NCI-H774 (cell line): Measurements from ENCODE around the gene UPF1.
A peak's percentile ranks its signal among the peaks of the same experiment; 100 is the strongest.
"Not testable (repeated sequence)": the region's sequence is repeated elsewhere in the genome, so short reads cannot be mapped to it uniquely, and the experiment has no call there.

Source experiments
- DNase-seq: peaks from one replicate; lab custom pipeline; 2025; lab: John Stamatoyannopoulos, UW

The UPF1 gene

DNA sequence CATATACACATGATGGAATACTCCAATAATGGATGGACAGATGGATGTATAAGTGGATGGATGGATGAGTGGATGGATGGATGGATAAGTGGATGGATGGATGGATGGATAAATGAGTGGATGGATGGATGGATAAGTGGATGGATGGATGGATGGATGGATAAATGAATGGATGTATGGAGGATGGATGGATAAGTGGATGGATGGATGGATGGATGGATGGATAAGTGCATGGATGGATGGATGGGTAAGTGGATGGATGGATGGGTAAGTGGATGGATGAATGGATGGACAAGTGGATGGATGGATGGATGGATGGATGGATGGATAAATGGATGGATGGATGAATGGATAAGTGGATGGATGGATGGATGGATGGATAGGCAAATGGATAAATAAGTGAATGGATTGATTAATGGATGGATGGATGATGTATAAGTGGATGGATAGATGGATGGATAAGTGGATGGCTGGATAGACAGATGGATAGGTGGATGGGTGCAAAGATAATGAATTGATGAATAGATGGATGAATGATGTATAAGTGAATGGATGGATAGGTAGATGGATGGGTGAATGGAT is 32.3 kb upstream of the UPF1 start:
- no peak for DNase-seq

DNA sequence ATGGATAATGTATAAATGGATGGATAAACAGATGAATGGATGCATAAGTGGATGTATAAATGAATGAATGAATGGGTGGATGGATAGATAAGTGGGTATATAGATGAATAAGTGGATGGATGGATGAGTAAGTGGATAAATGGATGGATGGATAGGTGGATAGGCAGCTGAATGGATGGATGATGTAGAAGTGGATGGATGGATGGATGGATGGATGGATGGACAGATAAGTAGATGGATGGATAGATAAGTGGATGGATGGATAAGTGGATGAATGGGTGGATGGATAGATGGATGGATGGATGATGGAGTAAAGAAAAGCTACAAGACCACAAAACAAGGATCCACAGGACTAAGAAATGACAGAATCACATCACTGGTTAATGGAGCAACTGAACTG is 31.7 kb upstream of the UPF1 start:
- DNase-seq = no peak

DNA sequence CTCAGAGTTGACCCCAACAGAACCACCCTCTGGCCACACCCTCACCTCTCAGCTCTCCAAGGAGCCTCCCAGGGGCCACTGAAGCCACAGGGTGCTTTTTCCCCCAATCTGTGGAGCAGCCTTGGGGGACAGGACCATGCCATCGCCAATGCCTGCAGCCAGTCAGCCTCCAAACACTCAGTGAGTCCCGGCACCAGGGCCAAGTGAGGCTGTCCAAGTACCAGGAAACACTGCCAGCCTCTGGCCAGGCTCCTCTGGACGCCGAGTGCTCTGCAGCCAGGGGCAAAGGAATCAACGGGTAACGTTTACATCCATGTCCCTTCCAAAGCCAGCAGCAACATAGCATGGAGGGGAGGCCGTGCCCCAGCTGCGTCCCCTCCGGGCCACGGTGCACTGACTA is 31.1 kb upstream of the UPF1 start:
- DNase-seq = no peak

DNA sequence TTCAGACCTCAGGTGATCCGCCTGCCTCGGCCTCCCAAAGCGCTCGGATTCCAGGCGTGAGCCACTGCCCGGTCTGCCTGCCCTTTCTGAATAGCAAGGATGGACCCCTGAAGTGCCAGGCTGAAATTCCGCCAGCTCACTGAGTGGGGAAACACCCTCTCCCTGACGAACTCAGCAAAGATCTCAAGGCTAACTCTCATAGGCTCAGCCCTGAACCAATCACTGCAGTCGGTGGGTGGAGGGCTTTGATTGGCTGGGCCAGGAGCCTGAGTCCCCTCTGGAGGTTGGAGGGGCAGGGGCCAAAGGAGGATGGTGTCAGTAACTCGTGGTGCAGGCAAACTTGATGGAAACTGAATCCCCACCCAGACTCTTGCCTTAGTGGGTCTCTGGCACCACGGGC is 29.4 kb upstream of the UPF1 start:
- no peak for DNase-seq

DNA sequence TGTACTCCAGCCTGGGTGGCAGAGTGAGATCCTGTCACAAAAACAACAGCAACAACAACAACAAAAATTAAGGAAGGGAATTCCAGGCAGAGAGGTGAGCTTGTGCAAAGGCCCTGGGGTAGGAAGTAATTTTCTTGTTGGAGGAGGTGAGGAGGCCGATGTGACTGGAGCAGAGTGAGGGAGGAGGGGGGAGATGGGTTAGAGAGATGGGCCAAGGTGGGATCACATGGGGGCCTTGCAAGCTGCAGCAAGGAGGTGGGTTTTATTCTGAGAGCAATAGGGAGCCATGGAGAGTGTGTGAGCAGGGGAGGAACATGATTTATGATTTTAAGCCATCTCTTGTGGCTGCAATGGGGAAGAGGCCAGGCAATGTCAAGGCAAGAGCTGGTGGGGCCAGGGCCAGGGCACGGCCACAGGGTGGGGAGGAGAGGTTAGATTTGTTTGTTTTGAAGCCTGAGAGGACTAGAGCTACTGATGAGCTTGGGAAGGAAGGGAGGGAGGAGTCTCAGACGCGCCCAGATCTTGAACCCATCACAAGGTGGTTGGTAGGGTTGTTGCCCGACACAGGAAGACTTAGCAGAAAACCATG is 28.1 kb upstream of the UPF1 start:
- DNase-seq = no peak

DNA sequence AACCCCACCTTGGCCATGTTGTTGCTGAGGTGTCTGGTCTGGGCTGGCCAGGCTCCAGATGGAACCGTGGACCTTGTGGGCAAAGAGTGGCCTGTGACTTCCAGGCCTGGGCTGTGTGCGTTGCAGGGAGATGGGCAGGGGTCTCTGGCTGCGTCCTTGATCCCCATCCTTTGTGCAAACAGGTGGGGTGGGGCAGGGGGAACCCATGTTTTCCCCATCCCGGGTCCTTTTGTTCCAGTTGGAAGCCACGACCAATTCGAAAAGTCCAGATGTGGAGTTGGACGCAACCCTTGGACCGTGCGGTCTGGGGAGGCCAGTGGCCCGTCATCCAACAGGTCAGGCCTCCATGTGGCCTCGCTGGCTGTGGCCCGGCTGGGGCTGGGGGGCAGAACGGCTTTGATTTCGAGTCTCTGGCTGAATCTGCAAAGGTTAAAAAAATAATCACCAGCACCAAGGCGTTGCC is 27.6 kb upstream of the UPF1 start:
- no peak for DNase-seq

DNA sequence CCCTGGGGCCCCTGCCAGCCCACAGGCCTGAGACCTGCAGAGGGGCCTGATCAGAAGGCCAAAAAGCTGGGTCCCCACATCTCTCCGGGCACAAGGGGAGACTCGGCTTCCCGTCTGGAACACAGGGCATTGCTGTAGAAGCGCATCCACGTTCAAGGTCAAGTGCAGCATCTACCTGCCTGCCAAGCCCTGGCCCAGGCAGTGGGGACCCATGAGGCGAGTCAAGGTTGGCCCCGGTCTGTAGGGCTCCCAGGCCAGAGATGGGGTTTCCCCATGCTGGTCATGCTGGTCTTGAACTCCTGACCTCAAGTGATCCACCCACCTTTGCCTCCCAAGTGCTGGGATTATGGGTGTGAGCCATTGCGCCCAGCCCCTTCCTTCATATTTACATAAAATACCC is 27.1 kb upstream of the UPF1 start:
- DNase-seq = no peak

DNA sequence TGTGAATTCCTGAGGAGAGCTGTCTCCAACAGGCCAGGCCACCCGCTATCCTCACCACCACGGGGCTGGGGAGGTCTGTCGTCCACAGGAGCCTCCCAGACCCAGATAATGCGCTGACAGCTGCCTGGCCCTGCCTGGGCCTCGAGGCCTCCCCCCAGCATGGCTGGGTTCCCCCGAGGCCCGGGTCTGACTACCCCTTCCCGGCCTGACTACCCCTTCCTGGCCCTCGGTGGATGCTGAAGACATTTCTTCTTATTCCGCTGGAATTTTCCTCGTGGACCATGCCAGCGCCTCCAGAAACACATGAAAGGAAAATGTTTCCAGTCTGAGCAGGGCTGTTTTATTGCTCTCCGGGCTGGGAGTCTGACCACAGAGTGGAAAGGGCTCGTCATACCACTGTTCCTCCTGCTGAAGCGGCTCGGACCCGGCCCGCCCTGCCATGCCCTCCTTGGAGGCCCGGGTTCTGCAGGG is 23.9 kb upstream of the UPF1 start:
- no peak for DNase-seq

DNA sequence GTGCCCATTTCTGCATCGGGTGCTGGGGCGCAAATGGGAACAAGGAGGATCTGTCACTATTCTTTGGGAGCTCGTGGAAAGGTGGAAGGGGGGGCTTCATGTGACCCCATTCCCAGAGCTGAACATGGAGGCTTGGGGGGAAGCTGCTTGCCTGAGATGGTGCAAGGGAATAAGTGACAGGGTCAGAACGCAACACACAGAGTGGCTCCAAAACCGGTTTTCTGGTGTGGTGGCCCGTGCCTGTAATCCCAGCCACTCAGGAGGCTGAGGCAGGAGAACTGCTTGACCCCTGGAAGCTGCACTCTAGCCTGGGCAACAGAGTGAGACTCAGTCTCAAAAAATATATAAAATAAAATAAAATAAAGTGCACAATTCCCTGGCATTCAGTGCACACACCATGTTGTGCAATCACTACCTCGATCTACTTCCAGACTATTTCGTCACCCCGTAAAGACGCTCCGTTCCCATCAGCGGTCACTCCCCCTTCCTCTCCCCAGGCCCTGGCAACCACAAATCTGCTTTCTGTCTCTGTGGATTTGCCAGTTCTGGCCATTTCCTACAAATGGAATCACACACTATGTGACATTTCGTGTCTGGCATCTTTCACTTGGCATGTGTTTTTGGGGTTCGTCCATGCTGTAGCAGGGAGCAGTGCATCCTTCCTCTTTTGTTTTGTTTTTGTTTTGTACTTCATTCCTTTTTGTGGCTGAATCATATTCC is 22.4 kb upstream of the UPF1 start:
- no peak for DNase-seq

DNA sequence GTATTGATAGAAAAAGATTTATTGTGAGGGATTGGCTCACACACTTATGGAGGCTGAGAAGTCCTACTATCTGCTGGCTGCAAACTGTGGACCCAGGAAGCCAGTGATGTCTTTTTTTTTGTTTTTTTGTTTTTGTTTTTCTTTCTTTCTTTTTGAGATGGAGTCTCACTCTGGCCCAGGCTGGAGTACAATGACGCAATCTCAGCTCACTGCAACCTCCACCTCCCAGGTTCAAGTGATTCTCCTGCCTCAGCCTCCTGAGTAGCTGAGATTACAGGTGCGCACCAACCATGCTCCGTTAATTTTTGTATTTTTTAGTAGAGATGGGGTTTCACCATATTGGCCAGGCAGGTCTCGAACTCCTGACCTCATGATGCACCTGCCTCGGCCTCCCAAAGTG is 20.1 kb upstream of the UPF1 start:
- DNase-seq = not testable (repeated sequence)

DNA sequence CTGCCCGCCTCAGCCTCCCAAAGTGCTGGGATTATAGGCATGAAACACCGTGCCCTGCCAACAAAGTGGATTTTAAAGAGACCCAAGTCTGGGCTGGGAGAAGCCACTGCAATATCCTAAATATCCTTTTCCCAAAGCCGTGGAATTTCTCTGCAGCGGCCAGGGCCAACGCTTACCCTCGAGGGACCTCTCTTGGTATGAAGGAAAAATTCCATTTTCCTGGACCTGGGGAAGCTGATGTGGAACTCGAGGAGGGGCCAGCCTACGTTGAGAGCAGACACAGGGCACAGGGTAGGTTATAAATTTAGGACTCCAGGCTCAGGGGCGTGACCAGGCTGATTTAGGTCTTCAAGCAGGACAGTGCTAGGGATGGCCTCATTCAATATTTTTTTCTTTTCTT is 17.7 kb upstream of the UPF1 start:
- DNase-seq = no peak

DNA sequence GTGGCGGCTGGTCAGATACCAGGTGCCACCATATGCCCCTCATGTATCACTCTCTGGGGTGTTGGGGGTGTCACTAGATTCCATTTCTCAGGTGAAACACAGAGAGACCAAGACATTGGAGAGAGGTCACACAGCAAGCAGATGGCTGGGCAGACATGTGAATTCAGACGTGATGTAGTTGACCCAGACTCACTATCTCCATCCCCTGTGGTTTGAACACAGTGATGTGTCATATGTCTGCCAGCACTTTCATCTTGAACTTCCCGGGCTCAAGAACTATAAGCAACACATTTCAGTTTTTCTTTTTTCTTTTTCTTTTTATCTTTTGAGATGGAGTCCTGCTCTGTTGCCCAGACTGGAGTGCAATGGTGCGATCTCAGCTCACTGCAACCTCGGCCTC is 16.1 kb upstream of the UPF1 start:
- DNase-seq = no peak

DNA sequence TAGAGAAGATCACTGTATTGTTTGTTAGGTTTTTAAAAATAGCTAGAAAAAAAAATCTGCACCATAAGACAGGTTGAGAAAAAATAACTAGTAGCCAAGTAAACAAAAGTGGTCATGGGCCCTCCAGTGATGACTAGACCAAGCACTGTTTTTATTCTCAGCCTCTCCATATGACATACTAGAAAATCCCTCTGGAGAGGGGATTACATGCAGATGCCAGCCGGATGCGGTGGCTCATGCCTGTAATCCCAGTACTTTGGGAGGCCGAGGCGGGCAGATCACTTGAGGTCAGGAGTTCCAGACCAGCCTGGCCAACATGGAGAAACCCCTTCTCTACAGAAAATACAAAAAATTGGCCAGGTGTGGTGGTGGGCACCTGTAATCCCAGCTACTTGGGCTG is 15.1 kb upstream of the UPF1 start:
- DNase-seq = not testable (repeated sequence)

DNA sequence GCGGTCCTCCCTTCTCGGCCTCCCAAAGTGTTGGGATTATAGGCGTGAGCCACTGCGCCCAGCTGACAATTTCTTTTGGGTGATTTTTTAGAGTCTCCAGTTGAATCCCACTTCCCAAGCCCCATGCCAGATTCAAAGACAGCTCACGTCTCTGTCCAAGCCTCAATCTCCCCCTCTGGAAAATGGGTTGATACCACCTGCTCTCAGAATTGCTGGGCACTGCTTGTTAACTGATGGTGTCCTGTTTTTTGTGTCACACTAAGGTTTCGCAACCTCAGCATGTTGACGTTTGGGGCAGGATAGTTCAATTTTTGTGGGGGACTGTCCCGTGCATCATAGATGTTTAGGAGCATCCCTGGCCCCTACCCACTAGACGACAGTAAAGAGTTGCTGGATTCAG is 14.2 kb upstream of the UPF1 start:
- DNase-seq = no peak

DNA sequence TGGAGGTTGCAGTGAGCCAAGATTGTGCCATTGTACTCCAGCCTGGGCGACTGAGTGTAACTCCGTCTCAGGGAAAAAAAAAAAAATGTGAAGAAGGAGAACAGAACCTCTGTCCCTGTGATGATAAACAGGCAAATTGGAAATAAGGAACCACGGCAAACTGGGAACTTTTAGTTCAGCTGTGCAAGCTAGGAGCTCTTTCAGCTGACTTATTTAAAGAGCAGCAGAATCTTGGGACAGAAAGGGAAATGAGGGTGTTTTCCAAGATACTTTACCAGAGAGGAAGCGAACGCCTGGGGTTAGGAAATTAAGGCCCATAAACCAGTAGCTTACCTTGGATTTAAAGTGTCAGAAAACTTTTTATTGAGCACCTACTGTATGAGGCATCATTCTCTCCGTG is 3.0 kb upstream of the UPF1 start:
- DNase-seq = no peak

DNA sequence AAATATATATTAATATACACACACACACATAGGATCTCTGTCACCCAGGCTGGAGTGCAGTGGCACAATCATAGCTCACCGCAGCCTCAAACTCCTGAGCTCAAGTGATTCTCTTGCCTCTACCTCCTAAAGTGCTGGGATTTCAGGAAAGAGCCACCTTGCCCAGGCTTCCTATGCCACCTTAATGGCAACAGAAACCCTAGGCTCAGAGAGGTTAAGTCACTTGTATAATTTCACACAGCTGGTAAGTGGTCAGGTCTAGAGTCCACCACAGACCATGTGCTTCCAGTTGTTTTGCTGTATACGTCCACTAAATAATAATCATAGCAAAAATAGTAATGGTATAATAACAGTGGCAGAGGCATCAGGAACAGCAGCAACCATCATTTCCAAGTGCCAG is 1.3 kb upstream of the UPF1 start:
- DNase-seq = no peak

DNA sequence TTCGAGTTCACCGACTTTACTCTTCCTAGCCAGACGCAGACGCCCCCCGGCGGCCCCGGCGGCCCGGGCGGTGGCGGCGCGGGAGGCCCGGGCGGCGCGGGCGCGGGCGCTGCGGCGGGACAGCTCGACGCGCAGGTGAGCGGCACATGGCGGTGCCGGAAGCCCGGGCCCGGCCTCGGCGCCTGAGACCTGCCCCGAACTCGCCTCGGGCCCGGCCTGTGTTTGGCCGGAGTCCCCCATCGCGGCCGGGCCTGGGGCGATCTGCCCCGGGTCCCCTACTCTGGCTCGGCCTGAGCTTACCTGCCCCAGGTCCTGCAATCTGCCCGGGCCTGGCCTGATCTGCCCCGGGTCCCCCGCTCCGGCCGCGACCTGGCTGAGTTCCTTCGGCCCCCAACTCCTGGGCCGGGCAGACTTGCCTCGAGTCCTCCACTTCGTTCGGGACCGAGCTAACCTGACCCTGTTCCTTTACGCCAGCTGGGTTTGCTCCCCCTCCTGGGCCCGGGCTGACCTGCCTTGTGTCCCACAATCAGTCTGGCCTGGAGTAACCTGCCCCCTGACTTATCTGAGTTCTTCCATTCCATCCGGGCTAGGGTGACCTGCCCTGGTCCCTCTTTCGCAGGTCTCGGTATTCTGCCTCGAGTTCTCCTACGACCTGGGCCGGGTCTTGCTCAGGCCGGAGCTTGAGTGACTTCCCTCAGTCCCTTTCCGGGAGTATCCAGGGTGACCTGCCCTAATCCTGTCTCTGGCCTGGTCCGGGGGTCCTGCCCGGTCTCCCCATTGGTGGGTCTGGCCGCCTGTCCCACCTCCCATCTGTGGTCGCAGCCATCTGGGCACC is 764 bp downstream of the UPF1 start:
- DNase-seq = no peak

DNA sequence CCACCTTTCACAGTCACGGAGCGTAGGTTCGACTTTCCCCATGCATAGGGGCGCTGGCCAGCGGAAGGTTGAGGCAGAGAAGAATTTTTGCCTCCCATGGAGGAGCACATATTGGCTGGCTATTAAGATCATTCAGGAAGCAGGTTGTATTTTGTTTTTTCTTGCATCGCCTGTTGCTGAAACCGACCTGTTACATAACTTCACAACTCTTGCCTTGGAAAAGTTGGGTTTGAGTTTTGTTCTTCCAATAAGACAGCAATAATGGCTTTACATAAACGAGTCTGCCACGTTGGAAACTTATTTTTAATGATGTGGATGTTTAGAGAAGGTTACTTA is 1.4 kb downstream of the UPF1 start:
- DNase-seq = no peak

DNA sequence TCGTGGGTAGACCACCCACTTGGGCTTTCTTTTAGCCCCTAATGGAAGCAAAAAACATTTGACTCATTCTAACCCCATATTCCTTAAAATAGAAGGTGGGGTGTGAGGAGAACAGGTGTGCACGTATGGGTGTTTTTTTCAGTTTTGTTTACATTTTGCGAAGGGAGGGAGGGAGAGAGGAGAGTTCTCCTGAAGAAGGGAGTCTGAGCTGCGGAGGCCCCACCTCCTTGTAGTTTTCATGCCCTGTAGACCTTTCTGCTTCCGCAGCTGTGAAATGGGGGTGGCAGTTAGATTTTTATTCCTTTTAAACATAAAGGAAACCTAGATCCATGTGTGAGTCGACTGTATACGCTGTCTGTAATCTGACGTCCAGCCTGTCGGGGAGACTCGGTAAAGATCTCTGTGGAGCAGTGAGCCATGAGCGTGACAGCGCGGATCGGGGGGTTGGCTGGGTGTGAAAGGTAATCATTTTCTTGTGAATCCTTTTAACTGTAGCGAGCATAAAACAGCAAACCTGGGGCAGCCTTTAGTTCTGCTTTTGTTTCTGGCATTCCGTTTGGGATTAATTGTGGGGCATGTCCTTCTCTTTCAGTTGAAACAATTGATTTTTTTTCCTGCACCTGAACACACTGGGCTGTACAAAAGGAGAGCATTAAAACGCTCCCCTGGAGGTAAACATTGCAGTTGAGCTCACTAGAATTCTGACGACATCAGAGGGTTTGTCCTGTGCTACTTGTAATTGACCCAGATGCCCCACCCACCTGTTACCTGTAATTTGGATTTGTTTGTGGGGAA is 2.3 kb downstream of the UPF1 start:
- peak; percentile 53 for DNase-seq

DNA sequence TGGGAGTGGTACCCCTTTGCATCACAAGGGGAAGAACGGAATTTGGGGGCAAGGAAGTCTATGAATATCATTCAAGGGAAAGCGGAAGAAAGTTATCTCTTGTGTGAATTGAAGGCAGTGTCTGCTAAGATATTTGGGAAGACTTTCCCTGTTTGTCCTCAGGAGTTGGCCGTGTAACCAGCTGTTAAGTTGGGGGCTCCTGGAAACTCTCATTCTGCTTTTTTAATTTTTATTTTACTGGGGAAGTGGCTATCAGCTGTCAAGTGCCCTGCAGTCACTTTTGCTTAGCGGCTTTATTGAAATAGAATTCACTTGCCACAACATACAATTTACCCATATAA is 2.9 kb downstream of the UPF1 start:
- no peak for DNase-seq

DNA sequence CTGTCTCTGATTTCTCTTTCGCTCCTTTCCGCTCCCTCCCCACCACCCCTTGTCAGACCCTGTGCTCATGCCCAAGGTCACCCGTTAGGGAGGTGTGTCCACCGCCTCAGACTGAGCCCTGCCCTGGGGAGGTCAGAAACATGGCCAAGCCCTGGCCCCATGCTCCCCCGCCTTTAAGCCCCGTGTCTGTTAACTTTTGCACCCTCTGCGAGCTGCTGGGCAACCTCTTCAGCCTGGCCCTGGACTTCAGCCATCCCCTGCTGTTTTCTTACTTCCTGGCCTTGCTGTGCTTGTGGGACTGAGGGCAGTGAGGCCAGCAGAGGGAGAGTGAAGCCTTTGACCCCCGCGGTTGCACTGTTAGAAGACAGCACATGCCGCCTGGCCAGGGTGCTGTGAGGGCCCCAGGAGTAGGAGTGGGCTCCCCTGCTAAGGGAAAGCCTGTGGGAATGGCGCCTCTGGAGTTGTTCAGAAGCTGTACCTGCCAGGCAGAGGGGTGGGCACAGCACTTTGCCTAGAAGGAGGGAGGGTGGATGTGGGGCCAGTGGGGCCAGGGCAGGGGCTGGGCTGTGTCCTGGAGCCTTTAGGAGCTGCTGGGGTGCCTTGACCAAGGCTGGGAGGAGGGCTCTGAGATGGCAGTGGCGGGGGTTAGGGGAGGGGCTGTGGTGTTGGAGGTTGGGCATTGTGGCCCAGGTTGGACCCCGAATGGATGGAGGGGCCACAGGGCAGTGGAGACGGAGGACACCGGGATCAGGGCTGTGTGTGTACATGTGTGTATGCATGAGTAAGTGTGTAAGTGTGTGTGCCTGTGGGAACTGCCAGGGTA is 7.9 kb downstream of the UPF1 start:
- DNase-seq = no peak
